GM12878 (cell line): ENCODE measurements around the gene TMEM151A. TPM values are rescaled to one million over a fixed set of nuclear protein-coding genes. Genes with fewer than 3 reads are reported as not detected.

Source experiments
- ATAC-seq: fragments of 200-7000 bp; cut with Tn5 transposase; 3 replicates; pipeline ENCODE4 v1.9.1; 2020; ENCODE audit warnings: mild to moderate bottlenecking, moderate library complexity
- BruUV-seq: library from RNA; stranded (reverse); fragments of 400-500 nt; replicated peaks from 2 replicates; lab custom pipeline; 2021; lab: Mats Ljungman, UMichigan
- CTCF ChIA-PET: fragments of 300-600 bp; sonication (Branson Sonifier 250); formaldehyde crosslinking; extraction: SDS; loops from one replicate; lab custom pipeline; 2021; ENCODE audit warnings: inconsistent platforms; lab: Yijun Ruan, JAX
- POLR2A ChIA-PET: fragments of 350-600 bp; formaldehyde crosslinking; extraction: SDS; loops from one replicate; lab custom pipeline; 2021; ENCODE audit warnings: inconsistent platforms; lab: Charles Lee
- RAD21 ChIA-PET: fragments of 300-600 bp; sonication (Branson Sonifier 250); formaldehyde crosslinking; loops from one replicate; lab custom pipeline; 2023; ENCODE audit warnings: antibody characterized with exemption; ENCODE audit not compliant: unreplicated experiment; lab: Charles Lee
- SMC1A ChIA-PET: fragments of 300-600 bp; sonication (Branson Sonifier 250); formaldehyde crosslinking; loops from one replicate; lab custom pipeline; 2023; ENCODE audit not compliant: unreplicated experiment, uncharacterized antibody; lab: Charles Lee
- DNase-seq: peaks from one replicate; pipeline ENCODE4 v3.0.0-alpha.2; 2011; ENCODE audit warnings: low read depth, low spot score
- FAIRE-seq: peaks from 3 replicates; lab custom pipeline; 2011; peaks lifted over from hg19 to GRCh38; lab: Jason Lieb, UNC
- H2AFZ ChIP-seq: 2 replicates; pipeline ENCODE4 v1.6.0; 2011; ENCODE audit warnings: low read depth, low read length, control low read depth; ENCODE audit not compliant: control insufficient read depth
- H3K27ac ChIP-seq: 2 replicates; pipeline ENCODE4 v1.5.1; 2011; ENCODE audit warnings: control low read depth; ENCODE audit not compliant: control insufficient read depth, insufficient read depth
- H3K27me3 ChIP-seq, 2 experiments: replicated peaks in 1 of 2; 2 replicates each; pipeline versions ENCODE4 v1.6.0 to v1.6.1; 2011; ENCODE audit warnings: low read length in 1 of 2; ENCODE audit not compliant: control insufficient read depth in 2 of 2, insufficient read depth in 2 of 2
- H3K36me3 ChIP-seq, 2 experiments: 2 replicates each; pipeline ENCODE4 v1.5.1; 2011; ENCODE audit warnings: low read length in 1 of 2; ENCODE audit not compliant: control insufficient read depth in 2 of 2, insufficient read depth in 2 of 2
- H3K4me1 ChIP-seq: 2 replicates; pipeline ENCODE4 v1.6.1; 2011; ENCODE audit warnings: mild to moderate bottlenecking, low read length, moderate library complexity, mixed read lengths; ENCODE audit not compliant: control insufficient read depth, insufficient read depth
- H3K4me2 ChIP-seq: 2 replicates; pipeline ENCODE4 v1.6.0; 2011; ENCODE audit warnings: control low read depth; ENCODE audit not compliant: control insufficient read depth, insufficient read depth
- H3K4me3 ChIP-seq: fragments of 200-600 bp; sonication (generic); 2 replicates; pipeline ENCODE4 v1.5.1; 2016
- H3K79me2 ChIP-seq: 2 replicates; pipeline ENCODE4 v1.6.0; 2011; ENCODE audit warnings: low read length; ENCODE audit not compliant: control insufficient read depth, insufficient read depth
- H3K9ac ChIP-seq: 2 replicates; pipeline ENCODE4 v1.8.0; 2011; ENCODE audit warnings: low read length, control low read depth, mixed read lengths; ENCODE audit not compliant: control insufficient read depth, insufficient read depth
- H3K9me3 ChIP-seq: replicated peaks from 3 replicates; pipeline ENCODE4 v1.5.1; 2011; ENCODE audit warnings: mild to moderate bottlenecking, low read length; ENCODE audit not compliant: control insufficient read depth, insufficient read depth
- H4K20me1 ChIP-seq: 2 replicates; pipeline ENCODE4 v1.6.0; 2011; ENCODE audit not compliant: control insufficient read depth, insufficient read depth
- ASH2L ChIP-seq: fragments of 300-600, 200-600 bp; sonication (generic); IDR thresholded peaks from 2 replicates; pipeline ENCODE4 v1.6.1; 2017; ENCODE audit warnings: low read depth, mild to moderate bottlenecking, borderline replicate concordance
- BCL11A ChIP-seq: IDR thresholded peaks from 2 replicates; pipeline ENCODE4 v1.6.1; 2011; ENCODE audit warnings: low read depth, low read length
- ETV6 ChIP-seq, 2 experiments: fragments of 450-650 bp in 1 of 2; IDR thresholded peaks in 1 of 2; conservative IDR thresholded peaks in 1 of 2; 2 replicates each; pipeline ENCODE4 v1.6.1; 2014; ENCODE audit warnings: antibody characterized with exemption in 1 of 2, borderline replicate concordance in 1 of 2, low read depth in 1 of 2, mild to moderate bottlenecking in 1 of 2, moderate library complexity in 1 of 2
- IRF5 ChIP-seq: fragments of 450-650 bp; IDR thresholded peaks from 2 replicates; pipeline ENCODE4 v1.6.1; 2017; ENCODE audit warnings: borderline replicate concordance
- MEF2A ChIP-seq: IDR thresholded peaks from 2 replicates; pipeline ENCODE4 v1.6.1; 2011; ENCODE audit warnings: low read depth, mild to moderate bottlenecking, low read length, moderate library complexity; ENCODE audit not compliant: insufficient read depth
- MYB ChIP-seq: fragments of 150-350 bp; IDR thresholded peaks from 2 replicates; pipeline ENCODE4 v1.6.1; 2014; ENCODE audit warnings: mild to moderate bottlenecking, low read depth, low read length, borderline replicate concordance
- NBN ChIP-seq: fragments of 450-650 bp; IDR thresholded peaks from 2 replicates; pipeline ENCODE4 v1.6.1; 2016
- NR2F1 ChIP-seq: fragments of 450-650 bp; conservative IDR thresholded peaks from 2 replicates; pipeline ENCODE4 v1.6.1; 2017; ENCODE audit warnings: mild to moderate bottlenecking
- REST ChIP-seq: IDR thresholded peaks from 2 replicates; pipeline ENCODE4 v1.6.1; 2012; ENCODE audit warnings: mild to moderate bottlenecking, low read depth, low read length
- SREBF1 ChIP-seq: IDR thresholded peaks from 2 replicates; pipeline ENCODE4 v1.6.1; 2012; ENCODE audit warnings: mild to moderate bottlenecking, low read length
- SUPT20H ChIP-seq: IDR thresholded peaks from 2 replicates; pipeline ENCODE4 v1.6.1; 2011; ENCODE audit warnings: low read depth, mild to moderate bottlenecking, low read length, moderate library complexity, borderline replicate concordance; ENCODE audit not compliant: control insufficient read depth
- TARDBP ChIP-seq: IDR thresholded peaks from 2 replicates; pipeline ENCODE4 v1.6.1; 2016; ENCODE audit warnings: borderline replicate concordance
- TCF7 ChIP-seq: IDR thresholded peaks from 2 replicates; pipeline ENCODE4 v1.6.1; 2014; ENCODE audit warnings: antibody characterized with exemption, borderline replicate concordance
- YY1 ChIP-seq: IDR thresholded peaks from 2 replicates; pipeline ENCODE4 v1.6.1; 2011; ENCODE audit warnings: low read depth, mild to moderate bottlenecking, low read length
- WGBS: methylation state at CpG from one replicate; pipeline ENCODE4 v1.1.6; 2016; ENCODE audit warnings: low lambda C conversion rate; ENCODE audit not compliant: insufficient replicate concordance, insufficient coverage; ENCODE audit errors: missing lambda C conversion rate; 5-methylcytosine and 5-hydroxymethylcytosine counted together
- in situ Hi-C: fragments of 300-500 bp; cut with MboI; formaldehyde crosslinking; loops from 9 replicates; pipeline ENCODE4 v1.14.3; 2018; ENCODE audit warnings: mixed read lengths
- intact Hi-C: fragments of 100-400 bp; cut with micrococcal nuclease; formaldehyde crosslinking; loops from one replicate; pipeline ENCODE4 v1.14.2; 2022; ENCODE audit not compliant: unreplicated experiment
- polyA plus RNA-seq, 11 experiments: library from polyadenylated mRNA; depleted of rRNA in 4 of 11; unstranded in 6 of 11; stranded (reverse) in 5 of 11; fragments of >200 nt; fragmentation: Nextera tagmentation in 4 of 11; fragmentation: Illumina TruSeq in 1 of 11; extraction: Ambion mirVana in 4 of 11; extraction: Trizol in 1 of 11; gene quantifications; 1 replicate in 1 of 11; 2 replicates in 10 of 11; pipeline versions ENCODE4 v1.2.1 to v1.2.3, GENCODE V29; 2011 to 2016; ENCODE audit warnings: inconsistent platforms in 2 of 11, missing spikeins in 2 of 11, low read depth in 1 of 11
- total RNA-seq, 4 experiments: library from RNA; depleted of rRNA in 3 of 4; stranded (reverse); fragments of >200 nt in 3 of 4; fragmentation: Illumina TruSeq in 1 of 4; extraction: Trizol in 1 of 4; gene quantifications; 2 replicates each; pipeline versions ENCODE4 v1.2.1 to v1.2.3, GENCODE V29; 2013 to 2021

The TMEM151A gene
- total and polyA plus RNA-seq, 10 of the 15 experiments (the other 5 are each of a cell fraction or from before 2014, with no cell fraction given): not detected

- TF ChIP-seq TARDBP: no peak
- no peak for TF ChIP-seq ASH2L
- no peak for TF ChIP-seq REST
Observed at GRCh38 chr11:66281776-66282467, 9.8 kb upstream of the TMEM151A start (continued).

GRCh38 chr11:66282468-66283455 is 8.9 kb upstream of the TMEM151A start:
- H3K36me3 ChIP-seq: no peaks in the 10 kb centered on the region; a peak in 1 of 4 replicates
- CTCF ChIA-PET: interaction anchor here (0.6 to 3.3 kb wide), 10 partner anchors 11 to 931 kb away, joined by 3 to 29 read pairs (median 3); partner anchors contain the start of gene RAB1B
- POLR2A ChIA-PET: interaction anchor here (0.6 to 1.3 kb wide), 3 partner anchors 10 to 15 kb away, joined by 5 to 7 read pairs (median 5); partner anchors contain the start of gene RAB1B
- ATAC-seq (peak; percentile 95), FAIRE-seq (peak; percentile 91), DNase-seq (peak; percentile 65)
- intact Hi-C loops: loop anchor here (1.0 to 2.0 kb wide), 2 partner anchors 14 to 60 kb away; partner anchors contain the start of gene RAB1B
- no peak overlapping the region for H3K4me3 ChIP-seq
- no peaks in the 10 kb centered on the region; the same call in none of the 2 replicates for H4K20me1 ChIP-seq
- H3K4me1 ChIP-seq: peaks cover 10% of the 10 kb centered on the region
- H3K9ac ChIP-seq: no peak overlapping the region
- peaks cover 3% of the 10 kb centered on the region for H3K79me2 ChIP-seq
- BruUV-seq: no TSS peak
- WGBS: 11% methylated on average over 35 of the region's 35 CpGs
- in situ Hi-C loops: no loop called here
- RAD21 ChIA-PET: interaction anchor here (0.6 to 2.2 kb wide), 4 partner anchors 10 to 285 kb away, joined by 3 to 11 read pairs (median 4); no protein-coding TSS in a partner anchor
- H3K27me3 ChIP-seq: no peaks in the 10 kb centered on the region
- H3K4me2 ChIP-seq: no peak overlapping the region
- SMC1A ChIA-PET: interaction anchor here (0.6 to 3.4 kb wide), 4 partner anchors 15 to 288 kb away, joined by 3 to 10 read pairs (median 6); partner anchors contain the start of gene RAB1B
- H3K9me3 ChIP-seq: no peaks in the 10 kb centered on the region
- peak overlapping the region; percentile 7; the same call in 1 of the 2 replicates for H2AFZ ChIP-seq
- H3K27ac ChIP-seq: 0 out of 2 replicates have a peak overlapping the region, but pooled peaks have one; percentile 10
- no peak for TF ChIP-seq IRF5
- TF ChIP-seq TARDBP: no peak
- peak; percentile 53; the same call in 1 of the 2 replicates for TF ChIP-seq NR2F1
- TF ChIP-seq MEF2A: peak; percentile 43; the same call in 1 of the 2 replicates
- TF ChIP-seq BCL11A: no peak
- TF ChIP-seq NBN: 0 out of 2 replicates have a peak, but pooled peaks have one; percentile 30
- no peak for TF ChIP-seq SUPT20H
- no peak for TF ChIP-seq ETV6 (conservative IDR thresholded peaks at IDR 0.05 in 1 of 2, IDR thresholded peaks at IDR 0.05 in 1 of 2; ENCODE audit: borderline replicate concordance in 1 of 2, low read depth in 1 of 2)
- TF ChIP-seq MYB: no peak
- TF ChIP-seq SREBF1: no peak
- TF ChIP-seq TCF7: no peak
- TF ChIP-seq YY1: peak; percentile 79
